HEK293 (cell line): ENCODE data around the gene KLF16.

Experiments
- CTCF ChIA-PET: fragments of 350-600 bp; formaldehyde crosslinking; extraction: SDS; loops from one replicate; lab custom pipeline; 2021; ENCODE audit warnings: antibody characterized with exemption; lab: Yijun Ruan, JAX
- POLR2A ChIA-PET: fragments of 300-600 bp; formaldehyde crosslinking; extraction: SDS; loops from one replicate; lab custom pipeline; 2020; ENCODE audit warnings: antibody characterized with exemption, inconsistent platforms; lab: Yijun Ruan, JAX
- H3K27ac ChIP-seq: fragments of 200-500 bp; sonication (Bioruptor generic); 2 replicates; pipeline ENCODE4 v1.5.1; 2014; ENCODE audit warnings: low read depth, low read length, control low read depth, inconsistent platforms; ENCODE audit errors: extremely low read depth
- H3K36me3 ChIP-seq, 2 experiments: fragments of 200-500 bp in 1 of 2; sonication (Bioruptor generic) in 1 of 2; 1 replicate in 1 of 2; 2 replicates in 1 of 2; pipeline ENCODE4 v1.5.1; 2014 to 2017; ENCODE audit warnings: inconsistent platforms in 2 of 2, low read length in 2 of 2; ENCODE audit not compliant: control insufficient read depth in 2 of 2, insufficient read depth in 1 of 2
- H3K4me1 ChIP-seq: fragments of 200-500 bp; sonication (Bioruptor generic); 2 replicates; pipeline ENCODE4 v1.5.1; 2014; ENCODE audit warnings: mild to moderate bottlenecking, low read length, inconsistent platforms; ENCODE audit not compliant: control insufficient read depth, insufficient read depth
- H3K4me3 ChIP-seq: 2 replicates; pipeline ENCODE4 v1.5.1; 2011; ENCODE audit warnings: low read depth, mild to moderate bottlenecking, control low read depth, low read length, moderate library complexity
- H3K9me3 ChIP-seq: fragments of 200-500 bp; sonication (Bioruptor generic); 2 replicates; pipeline ENCODE4 v1.5.1; 2014; ENCODE audit warnings: low read depth, low read length, inconsistent platforms; ENCODE audit not compliant: control insufficient read depth, insufficient read depth
- BCL11B ChIP-seq: fragments of 450-650 bp; formaldehyde crosslinking; IDR thresholded peaks from 2 replicates; pipeline ENCODE4 v1.5.1; 2016; ENCODE audit warnings: low read depth, missing biosample characterization, missing genetic modification characterization
- FEZF1 ChIP-seq: fragments of 450-650 bp; formaldehyde crosslinking; IDR thresholded peaks from 2 replicates; pipeline ENCODE4 v1.5.1; 2016; ENCODE audit warnings: missing biosample characterization, missing genetic modification characterization
- HIC1 ChIP-seq: fragments of 450-650 bp; formaldehyde crosslinking; IDR thresholded peaks from 2 replicates; pipeline ENCODE4 v1.5.1; 2016; ENCODE audit warnings: missing biosample characterization, missing genetic modification characterization
- PRDM4 ChIP-seq: fragments of 450-650 bp; formaldehyde crosslinking; IDR thresholded peaks from 2 replicates; pipeline ENCODE4 v1.5.1; 2017; ENCODE audit warnings: missing biosample characterization, missing genetic modification characterization
- PRDM6 ChIP-seq: fragments of 450-650 bp; formaldehyde crosslinking; IDR thresholded peaks from 2 replicates; pipeline ENCODE4 v1.5.1; 2017; ENCODE audit warnings: missing biosample characterization, missing genetic modification characterization
- ZIC2 ChIP-seq: fragments of 450-650 bp; formaldehyde crosslinking; IDR thresholded peaks from 2 replicates; pipeline ENCODE4 v1.5.1; 2016; ENCODE audit warnings: missing biosample characterization, missing genetic modification characterization
- ZNF146 ChIP-seq: fragments of 450-650 bp; formaldehyde crosslinking; IDR thresholded peaks from 2 replicates; pipeline ENCODE4 v1.5.1; 2016; ENCODE audit warnings: missing biosample characterization, missing genetic modification characterization
- ZNF23 ChIP-seq: fragments of 450-650 bp; formaldehyde crosslinking; IDR thresholded peaks from 2 replicates; pipeline ENCODE4 v1.5.1; 2016; ENCODE audit warnings: missing biosample characterization, missing genetic modification characterization, borderline replicate concordance
- ZNF37A ChIP-seq: fragments of 450-650 bp; IDR thresholded peaks from 2 replicates; pipeline ENCODE4 v1.5.1; 2018; ENCODE audit warnings: missing biosample characterization, missing genetic modification characterization
- ZNF416 ChIP-seq: fragments of 450-650 bp; formaldehyde crosslinking; IDR thresholded peaks from 2 replicates; pipeline ENCODE4 v1.5.1; 2016; ENCODE audit warnings: missing biosample characterization, missing genetic modification characterization
- ZNF624 ChIP-seq: fragments of 450-650 bp; formaldehyde crosslinking; IDR thresholded peaks from 2 replicates; pipeline ENCODE4 v1.5.1; 2017; ENCODE audit warnings: missing biosample characterization, missing genetic modification characterization
- ZNF654 ChIP-seq: fragments of 450-650 bp; formaldehyde crosslinking; IDR thresholded peaks from 2 replicates; pipeline ENCODE4 v1.5.1; 2016; ENCODE audit warnings: low read depth, missing biosample characterization, missing genetic modification characterization
- ZNF76 ChIP-seq: fragments of 450-650 bp; formaldehyde crosslinking; IDR thresholded peaks from 2 replicates; pipeline ENCODE4; 2016; ENCODE audit warnings: low read depth, missing biosample characterization, missing genetic modification characterization, borderline replicate concordance
- ZNF777 ChIP-seq: fragments of 450-650 bp; formaldehyde crosslinking; IDR thresholded peaks from 2 replicates; pipeline ENCODE4 v1.5.1; 2017; ENCODE audit warnings: missing biosample characterization, missing genetic modification characterization, borderline replicate concordance
- TF ChIP-seq, protein P1 (sequence below): fragments of 450-650 bp; formaldehyde crosslinking; conservative IDR thresholded peaks from 2 replicates; pipeline ENCODE4 v1.5.1; 2016; ENCODE audit warnings: low read depth, missing biosample characterization, missing genetic modification characterization

KLF16 gene

DNA sequence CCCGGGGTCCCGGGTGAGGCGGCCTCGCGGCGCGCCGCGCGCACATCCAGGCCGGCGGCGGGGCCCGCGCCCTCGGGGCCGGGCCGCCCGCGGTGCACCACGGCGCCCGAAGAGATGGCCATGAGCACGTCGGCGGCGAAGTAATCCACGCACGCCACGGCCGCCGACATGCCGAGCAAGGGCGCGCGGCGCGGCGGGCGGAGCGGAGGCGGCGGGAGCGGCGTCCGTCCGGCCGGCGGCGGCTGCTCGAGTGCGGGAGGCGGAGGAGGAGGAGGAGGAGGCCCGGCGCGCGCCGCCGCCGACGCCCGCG is at the start of gene KLF16:
TSS of gene KLF16 (minus strand) at position 252 of the 310 bp plus-strand sequence. CDS start at position 170, 82 bp downstream.
- POLR2A ChIA-PET = no interaction called here
- peak within 1 kb of the TSS; percentile 82 for H3K27ac ChIP-seq
- peaks cover 21% of the 10 kb centered on the region for H3K4me1 ChIP-seq
- CTCF ChIA-PET = no interaction called here
- peak within 1 kb of the TSS; percentile 60 for H3K4me3 ChIP-seq
- H3K36me3 ChIP-seq = no peaks in the 10 kb centered on the region; a peak in 1 of 3 replicates
- TF ChIP-seq ZNF624 (no peak), ZNF654 (tag by site-specific recombination) (no peak), ZNF416 (no peak), ZNF37A (no peak), ZNF23 (tag by site-specific recombination) (no peak), ZNF76 (tag by site-specific recombination) (no peak), BCL11B (no peak), ZNF777 (tag by site-specific recombination) (no peak), ZIC2 (tag by site-specific recombination) (no peak), ZNF146 (tag by site-specific recombination) (no peak), PRDM4 (no peak), PRDM6 (tag by site-specific recombination) (no peak)
- TF ChIP-seq, protein P1, sequence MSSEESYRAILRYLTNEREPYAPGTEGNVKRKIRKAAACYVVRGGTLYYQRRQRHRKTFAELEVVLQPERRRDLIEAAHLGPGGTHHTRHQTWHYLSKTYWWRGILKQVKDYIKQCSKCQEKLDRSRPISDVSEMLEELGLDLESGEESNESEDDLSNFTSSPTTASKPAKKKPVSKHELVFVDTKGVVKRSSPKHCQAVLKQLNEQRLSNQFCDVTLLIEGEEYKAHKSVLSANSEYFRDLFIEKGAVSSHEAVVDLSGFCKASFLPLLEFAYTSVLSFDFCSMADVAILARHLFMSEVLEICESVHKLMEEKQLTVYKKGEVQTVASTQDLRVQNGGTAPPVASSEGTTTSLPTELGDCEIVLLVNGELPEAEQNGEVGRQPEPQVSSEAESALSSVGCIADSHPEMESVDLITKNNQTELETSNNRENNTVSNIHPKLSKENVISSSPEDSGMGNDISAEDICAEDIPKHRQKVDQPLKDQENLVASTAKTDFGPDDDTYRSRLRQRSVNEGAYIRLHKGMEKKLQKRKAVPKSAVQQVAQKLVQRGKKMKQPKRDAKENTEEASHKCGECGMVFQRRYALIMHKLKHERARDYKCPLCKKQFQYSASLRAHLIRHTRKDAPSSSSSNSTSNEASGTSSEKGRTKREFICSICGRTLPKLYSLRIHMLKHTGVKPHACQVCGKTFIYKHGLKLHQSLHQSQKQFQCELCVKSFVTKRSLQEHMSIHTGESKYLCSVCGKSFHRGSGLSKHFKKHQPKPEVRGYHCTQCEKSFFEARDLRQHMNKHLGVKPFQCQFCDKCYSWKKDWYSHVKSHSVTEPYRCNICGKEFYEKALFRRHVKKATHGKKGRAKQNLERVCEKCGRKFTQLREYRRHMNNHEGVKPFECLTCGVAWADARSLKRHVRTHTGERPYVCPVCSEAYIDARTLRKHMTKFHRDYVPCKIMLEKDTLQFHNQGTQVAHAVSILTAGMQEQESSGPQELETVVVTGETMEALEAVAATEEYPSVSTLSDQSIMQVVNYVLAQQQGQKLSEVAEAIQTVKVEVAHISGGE (tag by site-specific recombination) = no peak
- H3K9me3 ChIP-seq = no peaks in the 10 kb centered on the region

DNA sequence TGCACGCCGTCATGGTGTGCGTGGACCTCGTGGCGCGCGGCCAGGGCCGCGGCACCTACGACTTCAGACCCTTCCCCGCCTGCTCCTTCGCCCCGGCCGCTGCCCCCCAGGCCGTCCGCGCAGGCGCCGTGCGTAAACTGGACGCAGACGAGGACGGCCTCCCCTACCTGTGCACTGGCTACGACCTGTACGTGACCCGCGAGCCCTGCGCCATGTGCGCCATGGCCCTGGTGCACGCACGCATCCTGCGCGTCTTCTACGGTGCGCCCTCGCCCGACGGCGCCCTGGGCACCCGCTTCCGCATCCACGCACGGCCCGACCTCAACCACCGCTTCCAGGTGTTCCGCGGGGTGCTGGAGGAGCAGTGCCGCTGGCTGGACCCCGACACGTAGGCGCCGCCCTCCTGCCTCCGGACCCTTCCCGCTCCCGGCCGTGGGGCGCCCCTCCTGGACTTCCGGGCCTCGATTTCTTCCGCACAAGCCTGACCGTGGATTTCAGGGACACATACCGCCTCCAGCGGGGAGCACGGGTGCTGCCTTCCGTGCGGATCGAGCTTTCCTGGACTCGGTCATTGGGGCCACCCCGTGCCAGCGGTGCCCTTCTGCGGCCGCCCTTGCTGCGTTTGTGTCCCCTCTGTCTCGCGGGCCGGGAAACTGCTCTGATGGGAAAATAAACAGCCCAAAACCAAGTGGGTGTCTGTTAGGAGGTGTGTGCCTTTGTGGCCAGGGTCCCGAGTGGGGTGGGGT is 49.6 kb upstream of the KLF16 start:
- TF ChIP-seq HIC1 (tag by site-specific recombination) (0 out of 2 replicates have a peak, but pooled peaks have one; percentile 14), FEZF1 (tag by site-specific recombination) (no peak)
- Histone ChIP-seq H3K4me1 (peaks cover 10% of the 10 kb centered on the region), H3K27ac (no peak overlapping the region), H3K4me3 (no peak overlapping the region), H3K36me3 (peaks cover 0 to 55% of the 10 kb centered on the region in 2 experiments; a peak in 2 of 3 replicates), H3K9me3 (no peaks in the 10 kb centered on the region)
- ChIA-PET CTCF (no interaction called here), POLR2A (no interaction called here)
